ENCODE results near the gene AGR3. TPM values are rescaled to one million over a fixed set of nuclear protein-coding genes. Genes with fewer than 3 reads are reported as not detected.

The AGR3 gene
- polyA plus RNA-seq, 1 donor, result not detected

GRCh38 chr7:16836481-16836880, 45.3 kb downstream of the AGR3 start:
- DNase-seq (ENCODE audit: low read depth), result no peak

DNA sequence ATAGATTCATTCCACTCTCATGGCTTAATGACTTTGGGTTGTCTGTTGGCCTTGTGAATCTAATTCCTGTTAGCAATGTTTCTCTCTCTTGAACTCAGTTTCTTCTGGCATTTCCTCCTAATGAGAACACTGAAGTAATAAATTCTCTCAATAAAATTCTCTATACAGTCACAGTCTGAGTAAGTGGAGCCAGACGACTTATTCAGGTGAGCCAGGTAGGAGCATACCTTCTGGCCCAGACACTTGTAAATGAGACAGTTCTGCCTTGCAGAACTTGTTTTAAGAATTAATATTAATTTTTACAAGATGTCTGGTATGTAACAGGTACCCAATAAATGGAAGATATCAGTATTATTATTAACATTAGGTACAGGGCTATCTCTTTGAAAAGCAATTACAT, 48.4 kb downstream of the AGR3 start:
- DNase-seq (ENCODE audit: low read depth), result no peak

DNA sequence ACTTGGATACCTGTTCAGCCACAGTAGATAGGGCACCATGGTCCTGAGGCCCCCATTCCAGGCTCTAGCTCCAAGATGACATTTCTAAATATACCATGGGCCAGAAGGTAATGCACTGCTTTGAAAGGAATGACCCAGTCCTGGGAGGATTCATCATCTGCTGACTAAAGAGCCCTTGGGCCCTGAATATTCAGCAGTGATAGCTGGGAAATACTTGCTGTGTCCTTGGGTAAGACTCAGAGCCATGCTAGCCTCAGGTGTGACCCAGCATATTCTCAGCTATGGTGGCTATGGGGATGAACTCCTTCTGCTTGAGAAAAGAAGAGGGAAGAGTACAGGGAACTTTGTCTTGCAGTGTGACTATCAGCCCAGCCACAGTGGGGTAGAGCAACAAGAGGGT, 55.7 kb downstream of the AGR3 start:
- no peak for DNase-seq (ENCODE audit: low read depth)

- no peak for DNase-seq (ENCODE audit: low read depth)
These were observed 59.8 kb downstream of the AGR3 start for GRCh38 chr7:16822029-16822428.

GRCh38 chr7:16818732-16819131, 63.1 kb downstream of the AGR3 start:
- no peak for DNase-seq (ENCODE audit: low read depth)

GRCh38 chr7:16817536-16817935, 64.2 kb downstream of the AGR3 start:
- DNase-seq (ENCODE audit: low read depth), result no peak

GRCh38 chr7:16816824-16817223, 65.0 kb downstream of the AGR3 start:
- DNase-seq (ENCODE audit: low read depth), result no peak

GRCh38 chr7:16815001-16815400, 66.8 kb downstream of the AGR3 start:
- no peak for DNase-seq (ENCODE audit: low read depth)

GRCh38 chr7:16813232-16813616, 68.6 kb downstream of the AGR3 start:
- no peak for DNase-seq (ENCODE audit: low read depth)

- DNase-seq (ENCODE audit: low read depth), result no peak
These were observed 69.1 kb downstream of the AGR3 start for GRCh38 chr7:16812542-16813231.

- no peak for DNase-seq (ENCODE audit: low read depth)
These were observed 70.2 kb downstream of the AGR3 start for GRCh38 chr7:16811551-16811950.

- no peak for DNase-seq (ENCODE audit: low read depth)
These were observed 71.2 kb downstream of the AGR3 start for GRCh38 chr7:16810573-16810972.

DNA sequence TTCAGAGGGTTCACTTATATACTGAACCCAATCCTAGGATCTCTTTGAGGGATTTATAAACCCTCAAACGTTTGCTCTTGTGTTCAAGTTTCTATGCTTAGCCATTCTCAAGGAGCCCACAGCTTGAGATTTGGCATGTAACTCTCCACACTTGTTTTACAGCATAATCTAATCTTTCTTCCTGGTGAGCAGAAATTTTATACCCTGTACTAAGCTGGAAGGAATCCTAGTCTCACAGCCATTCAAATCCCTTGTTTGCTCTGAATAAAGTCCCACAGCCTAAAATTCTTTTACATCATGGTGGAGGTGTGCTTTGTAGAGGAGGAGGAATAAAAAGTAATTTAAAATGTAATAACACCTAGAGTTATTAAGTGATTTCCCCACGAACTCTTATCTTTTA, 71.7 kb downstream of the AGR3 start:
- DNase-seq (ENCODE audit: low read depth), result no peak

Other genes with a start within 250 kb of the AGR3 start
- gene ANKMY2, start 236.2 kb downstream of the AGR3 start, polyA plus RNA-seq (ENCODE audit: insufficient read length), result 25.9 TPM
- 201 TPM for gene BZW2, start 235.8 kb downstream of the AGR3 start, polyA plus RNA-seq (ENCODE audit: insufficient read length)
- 56.9 TPM for gene TSPAN13, start 128.2 kb downstream of the AGR3 start, polyA plus RNA-seq (ENCODE audit: insufficient read length)
- gene AGR2, start 77.0 kb downstream of the AGR3 start, polyA plus RNA-seq (ENCODE audit: insufficient read length), result 14.2 TPM